ENCODE measurements around the gene PGRMC1.

GRCh38 chrX:119190091-119190681 is 45.9 kb upstream of the PGRMC1 start:
- no peak for TF ChIP-seq POLR2A (IDR thresholded peaks at IDR 0.05)
- TF ChIP-seq EP300 (IDR thresholded peaks at IDR 0.05): no peak
- TF ChIP-seq, protein P1, sequence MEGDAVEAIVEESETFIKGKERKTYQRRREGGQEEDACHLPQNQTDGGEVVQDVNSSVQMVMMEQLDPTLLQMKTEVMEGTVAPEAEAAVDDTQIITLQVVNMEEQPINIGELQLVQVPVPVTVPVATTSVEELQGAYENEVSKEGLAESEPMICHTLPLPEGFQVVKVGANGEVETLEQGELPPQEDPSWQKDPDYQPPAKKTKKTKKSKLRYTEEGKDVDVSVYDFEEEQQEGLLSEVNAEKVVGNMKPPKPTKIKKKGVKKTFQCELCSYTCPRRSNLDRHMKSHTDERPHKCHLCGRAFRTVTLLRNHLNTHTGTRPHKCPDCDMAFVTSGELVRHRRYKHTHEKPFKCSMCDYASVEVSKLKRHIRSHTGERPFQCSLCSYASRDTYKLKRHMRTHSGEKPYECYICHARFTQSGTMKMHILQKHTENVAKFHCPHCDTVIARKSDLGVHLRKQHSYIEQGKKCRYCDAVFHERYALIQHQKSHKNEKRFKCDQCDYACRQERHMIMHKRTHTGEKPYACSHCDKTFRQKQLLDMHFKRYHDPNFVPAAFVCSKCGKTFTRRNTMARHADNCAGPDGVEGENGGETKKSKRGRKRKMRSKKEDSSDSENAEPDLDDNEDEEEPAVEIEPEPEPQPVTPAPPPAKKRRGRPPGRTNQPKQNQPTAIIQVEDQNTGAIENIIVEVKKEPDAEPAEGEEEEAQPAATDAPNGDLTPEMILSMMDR (IDR thresholded peaks at IDR 0.05): no peak
